IMR-90 (cell line): Measurements from ENCODE around the gene VASN. TPM values are rescaled to one million over a fixed set of nuclear protein-coding genes. Genes with fewer than 3 reads are reported as not detected.

Experiments
- ATAC-seq: fragments of 200-7000 bp; cut with Tn5 transposase; 2 replicates; pipeline ENCODE4 v1.9.1; 2020; ENCODE audit warnings: low read depth, mild to moderate bottlenecking, moderate library complexity
- BruUV-seq: library from RNA; stranded (reverse); fragments of 400-500 nt; replicated peaks from 2 replicates; lab custom pipeline; 2021; lab: Mats Ljungman, UMichigan
- CTCF ChIA-PET: fragments of 300-600 bp; formaldehyde crosslinking; extraction: SDS; loops from one replicate; lab custom pipeline; 2021; ENCODE audit warnings: antibody characterized with exemption; lab: Yijun Ruan, JAX
- POLR2A ChIA-PET: fragments of 300-600 bp; sonication (Branson Sonifier 250); formaldehyde crosslinking; loops from one replicate; lab custom pipeline; 2022; ENCODE audit warnings: antibody characterized with exemption; ENCODE audit not compliant: unreplicated experiment; lab: Charles Lee
- DNase-seq: peaks from one replicate; pipeline ENCODE4 v3.0.0; 2013
- H2AFZ ChIP-seq: replicated peaks from 2 replicates; pipeline ENCODE3; 2013; ENCODE audit warnings: low read length, mild to moderate bottlenecking; ENCODE audit not compliant: poor library complexity
- H2AK5ac ChIP-seq: 2 replicates; pipeline ENCODE4 v1.6.1; 2013; ENCODE audit warnings: low read depth, low read length, inconsistent platforms
- H2AK9ac ChIP-seq: replicated peaks from 2 replicates; pipeline ENCODE3; 2013; ENCODE audit warnings: mild to moderate bottlenecking, low read depth, low read length, moderate library complexity; ENCODE audit not compliant: poor library complexity
- H2BK120ac ChIP-seq: 2 replicates; pipeline ENCODE4 v1.6.1; 2013; ENCODE audit warnings: low read depth, low read length, inconsistent platforms
- H2BK15ac ChIP-seq: 3 replicates; pipeline ENCODE4 v1.6.1; 2013; ENCODE audit warnings: low read depth, low read length, inconsistent platforms
- H2BK20ac ChIP-seq: 2 replicates; pipeline ENCODE4 v1.6.1; 2013; ENCODE audit warnings: low read depth, mild to moderate bottlenecking, inconsistent platforms, low read length, moderate library complexity
- H2BK5ac ChIP-seq: 2 replicates; pipeline ENCODE4 v1.6.1; 2013; ENCODE audit warnings: mild to moderate bottlenecking, low read depth, low read length, inconsistent platforms; ENCODE audit not compliant: poor library complexity, severe bottlenecking
- H3K14ac ChIP-seq: replicated peaks from 2 replicates; pipeline ENCODE4 v1.6.1; 2013; ENCODE audit warnings: low read depth, low read length, inconsistent platforms
- H3K18ac ChIP-seq: 2 replicates; pipeline ENCODE4 v1.6.1; 2013; ENCODE audit warnings: low read depth, low read length, control low read depth
- H3K23ac ChIP-seq: 2 replicates; pipeline ENCODE4 v1.6.1; 2013; ENCODE audit warnings: low read depth, low read length, inconsistent platforms
- H3K27ac ChIP-seq: 2 replicates; pipeline ENCODE4 v1.5.1; 2013; ENCODE audit warnings: mild to moderate bottlenecking, control low read depth, low read length; ENCODE audit not compliant: insufficient read depth
- H3K27me3 ChIP-seq: 2 replicates; pipeline ENCODE4 v1.6.1; 2013; ENCODE audit warnings: low read length; ENCODE audit not compliant: control insufficient read depth, insufficient read depth
- H3K36me3 ChIP-seq: 2 replicates; pipeline ENCODE4 v1.6.1; 2013; ENCODE audit warnings: low read length, mixed read lengths; ENCODE audit not compliant: control insufficient read depth, insufficient read depth
- H3K4ac ChIP-seq: 2 replicates; pipeline ENCODE4 v1.6.1; 2013; ENCODE audit warnings: low read depth, low read length, inconsistent platforms
- H3K4me1 ChIP-seq: 2 replicates; pipeline ENCODE4 v1.6.1; 2013; ENCODE audit warnings: low read length, mixed read lengths; ENCODE audit not compliant: control insufficient read depth, insufficient read depth
- H3K4me2 ChIP-seq: 2 replicates; pipeline ENCODE4 v1.6.1; 2013; ENCODE audit warnings: low read depth, mild to moderate bottlenecking, control low read depth, low read length, moderate library complexity
- H3K4me3 ChIP-seq: 2 replicates; pipeline ENCODE4 v1.5.1; 2013; ENCODE audit warnings: low read depth, mild to moderate bottlenecking, control low read depth, low read length, moderate library complexity; ENCODE audit not compliant: insufficient read depth
- H3K56ac ChIP-seq: 2 replicates; pipeline ENCODE4 v1.6.1; 2013; ENCODE audit warnings: low read length, inconsistent platforms; ENCODE audit not compliant: insufficient read depth; ENCODE audit errors: extremely low read depth
- H3K79me1 ChIP-seq, 2 experiments: 2 replicates each; pipeline ENCODE4 v1.6.1; 2013; ENCODE audit warnings: low read length in 2 of 2, inconsistent platforms in 1 of 2, low read depth in 1 of 2
- H3K9ac ChIP-seq: 2 replicates; pipeline ENCODE4 v1.6.1; 2013; ENCODE audit warnings: low read depth, low read length, control low read depth
- H3K9me1 ChIP-seq: 2 replicates; pipeline ENCODE4 v1.6.1; 2013; ENCODE audit warnings: low read length, inconsistent platforms; ENCODE audit not compliant: insufficient read depth
- H3K9me3 ChIP-seq: 2 replicates; pipeline ENCODE4 v1.6.1; 2013; ENCODE audit warnings: low read length; ENCODE audit not compliant: control insufficient read depth, insufficient read depth
- H4K20me1 ChIP-seq: 2 replicates; pipeline ENCODE4 v1.6.1; 2013; ENCODE audit warnings: low read length, inconsistent platforms; ENCODE audit not compliant: insufficient read depth
- H4K5ac ChIP-seq: 2 replicates; pipeline ENCODE4 v1.6.1; 2013; ENCODE audit warnings: mild to moderate bottlenecking, low read depth, low read length, control low read depth
- H4K8ac ChIP-seq, 2 experiments: 2 replicates each; pipeline ENCODE4 v1.6.1; 2013; ENCODE audit warnings: low read depth in 2 of 2, low read length in 2 of 2, control low read depth in 1 of 2, inconsistent platforms in 1 of 2
- H4K91ac ChIP-seq: 2 replicates; pipeline ENCODE4 v1.6.1; 2013; ENCODE audit warnings: low read depth, low read length, inconsistent platforms; ENCODE audit not compliant: insufficient read depth
- CHD1 ChIP-seq: IDR thresholded peaks from 2 replicates; pipeline ENCODE4 v1.6.1; 2012; ENCODE audit warnings: low read depth, low read length, improper control_type of control experiment
- MXI1 ChIP-seq: IDR thresholded peaks from 2 replicates; pipeline ENCODE4 v1.6.1; 2012; ENCODE audit warnings: low read depth, mild to moderate bottlenecking, low read length, moderate library complexity, borderline replicate concordance
- NFE2L2 ChIP-seq: fragments of 150-350 bp; IDR thresholded peaks from 2 replicates; pipeline ENCODE4 v1.6.1; 2016; ENCODE audit warnings: low read depth, mild to moderate bottlenecking, low read length
- RCOR1 ChIP-seq: IDR thresholded peaks from 2 replicates; pipeline ENCODE4 v1.6.1; 2012; ENCODE audit warnings: mild to moderate bottlenecking, low read length, improper control_type of control experiment; ENCODE audit not compliant: insufficient replicate concordance
- RFX5 ChIP-seq: IDR thresholded peaks from 2 replicates; pipeline ENCODE4 v1.8.0; 2012; ENCODE audit warnings: low read depth, mild to moderate bottlenecking, low read length, moderate library complexity
- SMC3 ChIP-seq: fragments of 150-350 bp; IDR thresholded peaks from 2 replicates; pipeline ENCODE4 v1.6.1; 2016; ENCODE audit warnings: low read depth, mild to moderate bottlenecking, antibody characterized with exemption, low read length, moderate library complexity
- WGBS, 2 experiments: methylation state at CpG; one replicate each; pipeline versions ENCODE4 v1.1.5 to v1.1.7; 2013; ENCODE audit warnings: missing lambda C conversion rate in 2 of 2; ENCODE audit not compliant: insufficient read length in 1 of 2; ENCODE audit errors: extremely low coverage in 2 of 2; 5-methylcytosine and 5-hydroxymethylcytosine counted together
- dilution Hi-C: fragments of 300-500 bp; cut with HindIII; formaldehyde crosslinking; loops from one replicate; pipeline ENCODE4 v1.14.3; 2018; ENCODE audit warnings: low sequenced_read_pairs; ENCODE audit not compliant: unreplicated experiment
- in situ Hi-C: fragments of 300-500 bp; cut with MboI; formaldehyde crosslinking; loops from 3 replicates; pipeline ENCODE4 v1.14.3; 2019; ENCODE audit warnings: low sequenced_read_pairs, inconsistent platforms, mixed read lengths
- intact Hi-C: fragments of 100-400 bp; cut with micrococcal nuclease; formaldehyde crosslinking; loops from 2 replicates; pipeline ENCODE4 v1.10.0; 2022
- polyA plus RNA-seq, 3 experiments: library from polyadenylated mRNA; depleted of rRNA; stranded (reverse); fragments of >200 nt; gene quantifications; 2 replicates each; pipeline ENCODE4 v1.2.3, GENCODE V29; 2012; ENCODE audit warnings: low replicate concordance in 1 of 3
- total RNA-seq: library from RNA; depleted of rRNA; stranded (reverse); fragments of >200 nt; gene quantifications from 2 replicates; pipeline ENCODE4 v1.2.3, GENCODE V29; 2012

VASN gene
- total and polyA plus RNA-seq, 2 of the 4 experiments (the other 2 are of a cell fraction), result 9.3 to 87.2 TPM

- no TSS peak for BruUV-seq
- dilution Hi-C loops (no loop called here), in situ Hi-C loops (no loop called here), intact Hi-C loops (loop anchor here (2.0 kb wide), 1 partner anchor 23 kb away; no protein-coding TSS in a partner anchor)
- Histone ChIP-seq H2BK5ac (peak overlapping the region; percentile 35), H3K9ac (peak overlapping the region; percentile 48), H3K4me1 (peaks cover 26% of the 10 kb centered on the region), H3K4me3 (no peak overlapping the region), H3K27ac (peak overlapping the region; percentile 45), H3K9me1 (peaks cover 11% of the 10 kb centered on the region; the same call in 1 of the 2 replicates), H2BK20ac (no peak overlapping the region), H3K14ac (0 out of 2 replicates have a peak overlapping the region, but pooled peaks have one; percentile 29), H2BK120ac (no peak overlapping the region), H3K27me3 (no peaks in the 10 kb centered on the region), H3K79me1 (peaks cover 17 to 88% of the 10 kb centered on the region in 2 experiments), H3K9me3 (no peaks in the 10 kb centered on the region), H4K5ac (peak overlapping the region; percentile 46), H2BK15ac (no peak overlapping the region), H3K4me2 (peak overlapping the region; percentile 48; the same call in 1 of the 2 replicates), H3K36me3 (no peaks in the 10 kb centered on the region; the same call in 1 of the 2 replicates), H3K18ac (peak overlapping the region; percentile 1; the same call in 1 of the 2 replicates), H2AK5ac (peak overlapping the region; percentile 69), H2AFZ (peak overlapping the region; percentile 39), H3K23ac (no peak overlapping the region), H4K8ac (peak overlapping the region in 1 of 2 experiments; percentile 43; a peak in 1 of 4 replicates), H4K91ac (no peak overlapping the region; the same call in 1 of the 2 replicates), H2AK9ac (peak overlapping the region; percentile 63), H3K56ac (no peak overlapping the region), H4K20me1 (peaks cover 81% of the 10 kb centered on the region), H3K4ac (peak overlapping the region; percentile 53; the same call in 1 of the 2 replicates)
- TF ChIP-seq NFE2L2 (no peak), RCOR1 (no peak), CHD1 (no peak), MXI1 (no peak), RFX5 (no peak), SMC3 (0 out of 2 replicates have a peak, but pooled peaks have one; percentile 1)
- ChIA-PET CTCF (no interaction called here), POLR2A (no interaction called here)
- peak; percentile 73 for ATAC-seq
- 47% methylated on average over 2 of the region's 12 CpGs; no CpG with 5 or more reads in 1 of the 2 experiments for WGBS, 2 experiments
- peak; percentile 42 for DNase-seq
Measured at GRCh38 chr16:4323845-4324488, 47.7 kb upstream of the VASN start.
